ENCODE measurements around the gene RNF112.

RNF112 gene

GRCh38 chr17:19369846-19370492, 41.1 kb upstream of the RNF112 start:
- H3K9ac ChIP-seq (ENCODE audit: low read depth, low read length): no peak overlapping the region
- H3K9me3 ChIP-seq (ENCODE audit: control insufficient read depth, insufficient read depth, low read length): no peaks in the 10 kb centered on the region
- H3K4me1 ChIP-seq (ENCODE audit: insufficient read depth, low read length): no peaks in the 10 kb centered on the region
- H3K36me3 ChIP-seq (ENCODE audit: insufficient read depth, low read length): no peaks in the 10 kb centered on the region

GRCh38 chr17:19370493-19370960, 40.5 kb upstream of the RNF112 start:
- H3K36me3 ChIP-seq (ENCODE audit: insufficient read depth, low read length): no peaks in the 10 kb centered on the region
- no peaks in the 10 kb centered on the region for H3K9me3 ChIP-seq (ENCODE audit: control insufficient read depth, insufficient read depth, low read length)
- no peak overlapping the region for H3K9ac ChIP-seq (ENCODE audit: low read depth, low read length)
- H3K4me1 ChIP-seq (ENCODE audit: insufficient read depth, low read length): no peaks in the 10 kb centered on the region

- H3K9ac ChIP-seq (ENCODE audit: low read depth, low read length): no peak overlapping the region
Observed at GRCh38 chr17:19371259-19372010, 39.6 kb upstream of the RNF112 start.

GRCh38 chr17:19372011-19372370, 39.0 kb upstream of the RNF112 start:
- H3K4me1 ChIP-seq (ENCODE audit: insufficient read depth, low read length): no peaks in the 10 kb centered on the region
- no peak overlapping the region for H3K9ac ChIP-seq (ENCODE audit: low read depth, low read length)
- H3K9me3 ChIP-seq (ENCODE audit: control insufficient read depth, insufficient read depth, low read length): no peaks in the 10 kb centered on the region
- H3K36me3 ChIP-seq (ENCODE audit: insufficient read depth, low read length): no peaks in the 10 kb centered on the region

More at GRCh38 chr17:19371259-19372010, 39.6 kb upstream of the RNF112 start:
- H3K4me1 ChIP-seq (ENCODE audit: insufficient read depth, low read length): no peaks in the 10 kb centered on the region
- H3K9me3 ChIP-seq (ENCODE audit: control insufficient read depth, insufficient read depth, low read length): no peaks in the 10 kb centered on the region
- no peaks in the 10 kb centered on the region for H3K36me3 ChIP-seq (ENCODE audit: insufficient read depth, low read length)

- H3K36me3 ChIP-seq (ENCODE audit: insufficient read depth, low read length): no peaks in the 10 kb centered on the region
- no peaks in the 10 kb centered on the region for H3K9me3 ChIP-seq (ENCODE audit: control insufficient read depth, insufficient read depth, low read length)
- H3K9ac ChIP-seq (ENCODE audit: low read depth, low read length): no peak overlapping the region
- H3K4me1 ChIP-seq (ENCODE audit: insufficient read depth, low read length): no peaks in the 10 kb centered on the region
Observed at GRCh38 chr17:19372439-19372838, 38.6 kb upstream of the RNF112 start.

- no peaks in the 10 kb centered on the region for H3K36me3 ChIP-seq (ENCODE audit: insufficient read depth, low read length)
- no peak overlapping the region for H3K9ac ChIP-seq (ENCODE audit: low read depth, low read length)
- H3K9me3 ChIP-seq (ENCODE audit: control insufficient read depth, insufficient read depth, low read length): no peaks in the 10 kb centered on the region
- H3K4me1 ChIP-seq (ENCODE audit: insufficient read depth, low read length): no peaks in the 10 kb centered on the region
Observed at GRCh38 chr17:19372866-19373504, 38.0 kb upstream of the RNF112 start.

GRCh38 chr17:19374136-19374535, 36.9 kb upstream of the RNF112 start:
- Histone ChIP-seq H3K36me3 (ENCODE audit: insufficient read depth, low read length) (0 out of 2 replicates have a peak, but pooled peaks cover 1% of the 10 kb centered on the region), H3K9ac (ENCODE audit: low read depth, low read length) (no peak overlapping the region), H3K9me3 (ENCODE audit: control insufficient read depth, insufficient read depth, low read length) (no peaks in the 10 kb centered on the region), H3K4me1 (ENCODE audit: insufficient read depth, low read length) (peaks cover under 1% of the 10 kb centered on the region; the same call in 1 of the 2 replicates)

- no peaks in the 10 kb centered on the region for H3K9me3 ChIP-seq (ENCODE audit: control insufficient read depth, insufficient read depth, low read length)
- peaks cover 6% of the 10 kb centered on the region; the same call in 1 of the 2 replicates for H3K4me1 ChIP-seq (ENCODE audit: insufficient read depth, low read length)
- H3K9ac ChIP-seq (ENCODE audit: low read depth, low read length): no peak overlapping the region
- H3K36me3 ChIP-seq (ENCODE audit: insufficient read depth, low read length): peaks cover 16% of the 10 kb centered on the region; the same call in 1 of the 2 replicates
Observed at GRCh38 chr17:19375732-19376131, 35.3 kb upstream of the RNF112 start.

- Histone ChIP-seq H3K9ac (ENCODE audit: low read depth, low read length) (peak overlapping the region; percentile 76), H3K9me3 (ENCODE audit: control insufficient read depth, insufficient read depth, low read length) (no peaks in the 10 kb centered on the region), H3K36me3 (ENCODE audit: insufficient read depth, low read length) (peaks cover 26% of the 10 kb centered on the region; the same call in 1 of the 2 replicates), H3K4me1 (ENCODE audit: insufficient read depth, low read length) (peaks cover 6% of the 10 kb centered on the region; the same call in 1 of the 2 replicates)
Observed at GRCh38 chr17:19376811-19377210, 34.2 kb upstream of the RNF112 start.

GRCh38 chr17:19377602-19378415, 33.2 kb upstream of the RNF112 start:
- Histone ChIP-seq H3K9ac (ENCODE audit: low read depth, low read length) (peak overlapping the region; percentile 76), H3K4me1 (ENCODE audit: insufficient read depth, low read length) (peaks cover 6% of the 10 kb centered on the region; the same call in 1 of the 2 replicates), H3K9me3 (ENCODE audit: control insufficient read depth, insufficient read depth, low read length) (no peaks in the 10 kb centered on the region), H3K36me3 (ENCODE audit: insufficient read depth, low read length) (peaks cover 31% of the 10 kb centered on the region; the same call in 1 of the 2 replicates)

- H3K9ac ChIP-seq (ENCODE audit: low read depth, low read length): peak within 1 kb of the TSS; percentile 80
- H3K4me1 ChIP-seq (ENCODE audit: insufficient read depth, low read length): peaks cover 6% of the 10 kb centered on the region; the same call in 1 of the 2 replicates
- no peaks in the 10 kb centered on the region for H3K9me3 ChIP-seq (ENCODE audit: control insufficient read depth, insufficient read depth, low read length)
- peaks cover 31% of the 10 kb centered on the region; the same call in 1 of the 2 replicates for H3K36me3 ChIP-seq (ENCODE audit: insufficient read depth, low read length)
Observed at GRCh38 chr17:19378416-19379360, 32.3 kb upstream of the RNF112 start, which contains the start of gene MAPK7. TSS of gene MAPK7 (plus strand) at chr17:19378498. CDS start at chr17:19378901, 403 bp downstream.

- H3K9ac ChIP-seq (ENCODE audit: low read depth, low read length): peak overlapping the region; percentile 80
- H3K4me1 ChIP-seq (ENCODE audit: insufficient read depth, low read length): peaks cover 7% of the 10 kb centered on the region
- peaks cover 31% of the 10 kb centered on the region; the same call in 1 of the 2 replicates for H3K36me3 ChIP-seq (ENCODE audit: insufficient read depth, low read length)
- H3K9me3 ChIP-seq (ENCODE audit: control insufficient read depth, insufficient read depth, low read length): no peaks in the 10 kb centered on the region
Observed at GRCh38 chr17:19379361-19380065, 31.5 kb upstream of the RNF112 start.
